IMR-90 (cell line): ENCODE data around the gene MAP7. TPM values are rescaled to one million over a fixed set of nuclear protein-coding genes. Genes with fewer than 3 reads are reported as not detected.

Experiments used
- ATAC-seq: fragments of 200-7000 bp; cut with Tn5 transposase; 2 replicates; pipeline ENCODE4 v1.9.1; 2020; ENCODE audit warnings: low read depth, mild to moderate bottlenecking, moderate library complexity
- BruUV-seq: library from RNA; stranded (reverse); fragments of 400-500 nt; replicated peaks from 2 replicates; lab custom pipeline; 2021; lab: Mats Ljungman, UMichigan
- CTCF ChIA-PET: fragments of 300-600 bp; formaldehyde crosslinking; extraction: SDS; loops from one replicate; lab custom pipeline; 2021; ENCODE audit warnings: antibody characterized with exemption; lab: Yijun Ruan, JAX
- POLR2A ChIA-PET: fragments of 300-600 bp; sonication (Branson Sonifier 250); formaldehyde crosslinking; loops from one replicate; lab custom pipeline; 2022; ENCODE audit warnings: antibody characterized with exemption; ENCODE audit not compliant: unreplicated experiment; lab: Charles Lee
- DNase-seq: peaks from one replicate; pipeline ENCODE4 v3.0.0; 2013
- H2AFZ ChIP-seq: replicated peaks from 2 replicates; pipeline ENCODE3; 2013; ENCODE audit warnings: low read length, mild to moderate bottlenecking; ENCODE audit not compliant: poor library complexity
- H2AK5ac ChIP-seq: 2 replicates; pipeline ENCODE4 v1.6.1; 2013; ENCODE audit warnings: low read depth, low read length, inconsistent platforms
- H2AK9ac ChIP-seq: replicated peaks from 2 replicates; pipeline ENCODE3; 2013; ENCODE audit warnings: mild to moderate bottlenecking, low read depth, low read length, moderate library complexity; ENCODE audit not compliant: poor library complexity
- H2BK120ac ChIP-seq: 2 replicates; pipeline ENCODE4 v1.6.1; 2013; ENCODE audit warnings: low read depth, low read length, inconsistent platforms
- H2BK15ac ChIP-seq: 3 replicates; pipeline ENCODE4 v1.6.1; 2013; ENCODE audit warnings: low read depth, low read length, inconsistent platforms
- H2BK20ac ChIP-seq: 2 replicates; pipeline ENCODE4 v1.6.1; 2013; ENCODE audit warnings: low read depth, mild to moderate bottlenecking, inconsistent platforms, low read length, moderate library complexity
- H2BK5ac ChIP-seq: 2 replicates; pipeline ENCODE4 v1.6.1; 2013; ENCODE audit warnings: mild to moderate bottlenecking, low read depth, low read length, inconsistent platforms; ENCODE audit not compliant: poor library complexity, severe bottlenecking
- H3K14ac ChIP-seq: replicated peaks from 2 replicates; pipeline ENCODE4 v1.6.1; 2013; ENCODE audit warnings: low read depth, low read length, inconsistent platforms
- H3K18ac ChIP-seq: 2 replicates; pipeline ENCODE4 v1.6.1; 2013; ENCODE audit warnings: low read depth, low read length, control low read depth
- H3K23ac ChIP-seq: 2 replicates; pipeline ENCODE4 v1.6.1; 2013; ENCODE audit warnings: low read depth, low read length, inconsistent platforms
- H3K27ac ChIP-seq: 2 replicates; pipeline ENCODE4 v1.5.1; 2013; ENCODE audit warnings: mild to moderate bottlenecking, control low read depth, low read length; ENCODE audit not compliant: insufficient read depth
- H3K27me3 ChIP-seq: 2 replicates; pipeline ENCODE4 v1.6.1; 2013; ENCODE audit warnings: low read length; ENCODE audit not compliant: control insufficient read depth, insufficient read depth
- H3K36me3 ChIP-seq: 2 replicates; pipeline ENCODE4 v1.6.1; 2013; ENCODE audit warnings: low read length, mixed read lengths; ENCODE audit not compliant: control insufficient read depth, insufficient read depth
- H3K4ac ChIP-seq: 2 replicates; pipeline ENCODE4 v1.6.1; 2013; ENCODE audit warnings: low read depth, low read length, inconsistent platforms
- H3K4me1 ChIP-seq: 2 replicates; pipeline ENCODE4 v1.6.1; 2013; ENCODE audit warnings: low read length, mixed read lengths; ENCODE audit not compliant: control insufficient read depth, insufficient read depth
- H3K4me2 ChIP-seq: 2 replicates; pipeline ENCODE4 v1.6.1; 2013; ENCODE audit warnings: low read depth, mild to moderate bottlenecking, control low read depth, low read length, moderate library complexity
- H3K4me3 ChIP-seq: 2 replicates; pipeline ENCODE4 v1.5.1; 2013; ENCODE audit warnings: low read depth, mild to moderate bottlenecking, control low read depth, low read length, moderate library complexity; ENCODE audit not compliant: insufficient read depth
- H3K56ac ChIP-seq: 2 replicates; pipeline ENCODE4 v1.6.1; 2013; ENCODE audit warnings: low read length, inconsistent platforms; ENCODE audit not compliant: insufficient read depth; ENCODE audit errors: extremely low read depth
- H3K79me1 ChIP-seq, 2 experiments: 2 replicates each; pipeline ENCODE4 v1.6.1; 2013; ENCODE audit warnings: low read length in 2 of 2, inconsistent platforms in 1 of 2, low read depth in 1 of 2
- H3K9ac ChIP-seq: 2 replicates; pipeline ENCODE4 v1.6.1; 2013; ENCODE audit warnings: low read depth, low read length, control low read depth
- H3K9me1 ChIP-seq: 2 replicates; pipeline ENCODE4 v1.6.1; 2013; ENCODE audit warnings: low read length, inconsistent platforms; ENCODE audit not compliant: insufficient read depth
- H3K9me3 ChIP-seq: 2 replicates; pipeline ENCODE4 v1.6.1; 2013; ENCODE audit warnings: low read length; ENCODE audit not compliant: control insufficient read depth, insufficient read depth
- H4K20me1 ChIP-seq: 2 replicates; pipeline ENCODE4 v1.6.1; 2013; ENCODE audit warnings: low read length, inconsistent platforms; ENCODE audit not compliant: insufficient read depth
- H4K5ac ChIP-seq: 2 replicates; pipeline ENCODE4 v1.6.1; 2013; ENCODE audit warnings: mild to moderate bottlenecking, low read depth, low read length, control low read depth
- H4K8ac ChIP-seq, 2 experiments: 2 replicates each; pipeline ENCODE4 v1.6.1; 2013; ENCODE audit warnings: low read depth in 2 of 2, low read length in 2 of 2, control low read depth in 1 of 2, inconsistent platforms in 1 of 2
- H4K91ac ChIP-seq: 2 replicates; pipeline ENCODE4 v1.6.1; 2013; ENCODE audit warnings: low read depth, low read length, inconsistent platforms; ENCODE audit not compliant: insufficient read depth
- BHLHE40 ChIP-seq: fragments of 150-350 bp; IDR thresholded peaks from 2 replicates; pipeline ENCODE4 v1.6.1; 2016; ENCODE audit warnings: mild to moderate bottlenecking, low read depth, low read length
- CEBPB ChIP-seq: IDR thresholded peaks from 2 replicates; pipeline ENCODE4 v1.6.1; 2012; ENCODE audit warnings: low read depth, low read length, improper control_type of control experiment
- FOS ChIP-seq: fragments of 150-350 bp; IDR thresholded peaks from 2 replicates; pipeline ENCODE4 v1.6.1; 2016; ENCODE audit warnings: low read depth, low read length
- MAZ ChIP-seq: IDR thresholded peaks from 2 replicates; pipeline ENCODE4 v1.6.1; 2012; ENCODE audit warnings: low read depth, mild to moderate bottlenecking, low read length, improper control_type of control experiment, moderate library complexity, borderline replicate concordance
- NFE2L2 ChIP-seq: fragments of 150-350 bp; IDR thresholded peaks from 2 replicates; pipeline ENCODE4 v1.6.1; 2016; ENCODE audit warnings: low read depth, mild to moderate bottlenecking, low read length
- POLR2A ChIP-seq: IDR thresholded peaks from 2 replicates; pipeline ENCODE4 v1.6.1; 2012; ENCODE audit warnings: mild to moderate bottlenecking, low read depth, low read length
- RAD21 ChIP-seq: IDR thresholded peaks from 2 replicates; pipeline ENCODE4 v1.6.1; 2012; ENCODE audit warnings: low read length, improper control_type of control experiment
- RCOR1 ChIP-seq: IDR thresholded peaks from 2 replicates; pipeline ENCODE4 v1.6.1; 2012; ENCODE audit warnings: mild to moderate bottlenecking, low read length, improper control_type of control experiment; ENCODE audit not compliant: insufficient replicate concordance
- RFX5 ChIP-seq: IDR thresholded peaks from 2 replicates; pipeline ENCODE4 v1.8.0; 2012; ENCODE audit warnings: low read depth, mild to moderate bottlenecking, low read length, moderate library complexity
- SMC3 ChIP-seq: fragments of 150-350 bp; IDR thresholded peaks from 2 replicates; pipeline ENCODE4 v1.6.1; 2016; ENCODE audit warnings: low read depth, mild to moderate bottlenecking, antibody characterized with exemption, low read length, moderate library complexity
- USF2 ChIP-seq: fragments of 150-350 bp; IDR thresholded peaks from 2 replicates; pipeline ENCODE4 v1.6.1; 2017; ENCODE audit warnings: mild to moderate bottlenecking, antibody characterized with exemption, low read length, low read depth
- dilution Hi-C: fragments of 300-500 bp; cut with HindIII; formaldehyde crosslinking; loops from one replicate; pipeline ENCODE4 v1.14.3; 2018; ENCODE audit warnings: low sequenced_read_pairs; ENCODE audit not compliant: unreplicated experiment
- in situ Hi-C: fragments of 300-500 bp; cut with MboI; formaldehyde crosslinking; loops from 3 replicates; pipeline ENCODE4 v1.14.3; 2019; ENCODE audit warnings: low sequenced_read_pairs, inconsistent platforms, mixed read lengths
- intact Hi-C: fragments of 100-400 bp; cut with micrococcal nuclease; formaldehyde crosslinking; loops from 2 replicates; pipeline ENCODE4 v1.10.0; 2022
- polyA plus RNA-seq, 3 experiments: library from polyadenylated mRNA; depleted of rRNA; stranded (reverse); fragments of >200 nt; gene quantifications; 2 replicates each; pipeline ENCODE4 v1.2.3, GENCODE V29; 2012; ENCODE audit warnings: low replicate concordance in 1 of 3
- total RNA-seq: library from RNA; depleted of rRNA; stranded (reverse); fragments of >200 nt; gene quantifications from 2 replicates; pipeline ENCODE4 v1.2.3, GENCODE V29; 2012
- TF ChIP-seq, protein P1 (sequence below): fragments of 150-350 bp; IDR thresholded peaks from 2 replicates; pipeline ENCODE4 v1.6.1; 2016; ENCODE audit warnings: low read depth, mild to moderate bottlenecking, low read length, moderate library complexity, borderline replicate concordance

The MAP7 gene
- total and polyA plus RNA-seq, 2 of the 4 experiments (the other 2 are of a cell fraction), result 0.19 to 0.36 TPM

GRCh38 chr6:136477548-136477947 is 72.7 kb downstream of the MAP7 start:
- no peaks in the 10 kb centered on the region for H3K9me1 ChIP-seq
- H3K4me3 ChIP-seq, result no peak overlapping the region
- no peak for TF ChIP-seq NFE2L2
- TF ChIP-seq, protein P1, sequence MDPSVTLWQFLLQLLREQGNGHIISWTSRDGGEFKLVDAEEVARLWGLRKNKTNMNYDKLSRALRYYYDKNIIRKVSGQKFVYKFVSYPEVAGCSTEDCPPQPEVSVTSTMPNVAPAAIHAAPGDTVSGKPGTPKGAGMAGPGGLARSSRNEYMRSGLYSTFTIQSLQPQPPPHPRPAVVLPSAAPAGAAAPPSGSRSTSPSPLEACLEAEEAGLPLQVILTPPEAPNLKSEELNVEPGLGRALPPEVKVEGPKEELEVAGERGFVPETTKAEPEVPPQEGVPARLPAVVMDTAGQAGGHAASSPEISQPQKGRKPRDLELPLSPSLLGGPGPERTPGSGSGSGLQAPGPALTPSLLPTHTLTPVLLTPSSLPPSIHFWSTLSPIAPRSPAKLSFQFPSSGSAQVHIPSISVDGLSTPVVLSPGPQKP, result no peak
- no peak for TF ChIP-seq RCOR1
- TF ChIP-seq BHLHE40, result no peak
- TF ChIP-seq RAD21, result no peak
- no peak for TF ChIP-seq MAZ
- no peak for TF ChIP-seq CEBPB
- no peak for TF ChIP-seq SMC3
- no peak for TF ChIP-seq POLR2A
- no peak for TF ChIP-seq FOS
- no peak for TF ChIP-seq USF2
- TF ChIP-seq RFX5, result no peak
- no peak overlapping the region for H4K91ac ChIP-seq
- H2AK9ac ChIP-seq, result no peak overlapping the region
- H3K9ac ChIP-seq, result no peak overlapping the region
- no peaks in the 10 kb centered on the region for H3K9me3 ChIP-seq
- no peak overlapping the region for H3K23ac ChIP-seq
- dilution Hi-C loops, result no loop called here
- no peaks in the 10 kb centered on the region for H4K20me1 ChIP-seq
- H2BK20ac ChIP-seq, result no peak overlapping the region
- no peak overlapping the region for H2AFZ ChIP-seq
- no peak overlapping the region for H2BK5ac ChIP-seq
- no TSS peak for BruUV-seq
- H3K4ac ChIP-seq, result no peak overlapping the region
- H3K27me3 ChIP-seq, result no peaks in the 10 kb centered on the region; the same call in 1 of the 2 replicates
- H3K36me3 ChIP-seq, result no peaks in the 10 kb centered on the region
- intact Hi-C loops, result loop anchor here (5.0 kb wide), 1 partner anchor 60 kb away; no protein-coding TSS in a partner anchor
- no peaks in the 10 kb centered on the region for H3K4me1 ChIP-seq
- H4K8ac ChIP-seq, result no peak overlapping the region
- no peak overlapping the region for H4K5ac ChIP-seq
- CTCF ChIA-PET, result no interaction called here
- no peak overlapping the region for H2BK15ac ChIP-seq
- H2AK5ac ChIP-seq, result no peak overlapping the region
- POLR2A ChIA-PET, result no interaction called here
- H3K4me2 ChIP-seq, result no peak overlapping the region
- no peak for ATAC-seq
- no peak for DNase-seq
- no peak overlapping the region for H3K14ac ChIP-seq
- H3K56ac ChIP-seq, result no peak overlapping the region
- in situ Hi-C loops, result no loop called here
- no peak overlapping the region for H3K18ac ChIP-seq
- H3K27ac ChIP-seq, result no peak overlapping the region
- no peak overlapping the region for H2BK120ac ChIP-seq
- no peaks in the 10 kb centered on the region for H3K79me1 ChIP-seq
